AG04450 (cell line): ENCODE measurements around the gene GLIPR1L2. TPM values are rescaled to one million over a fixed set of nuclear protein-coding genes. Genes with fewer than 3 reads are reported as not detected.

Experiments used
- CTCF ChIA-PET: fragments of 300-600, 350-600 bp; formaldehyde crosslinking; extraction: SDS; loops from one replicate; lab custom pipeline; 2022; ENCODE audit warnings: antibody characterized with exemption, inconsistent platforms; lab: Charles Lee
- POLR2A ChIA-PET: fragments of 350-600 bp; formaldehyde crosslinking; extraction: SDS; loops from one replicate; lab custom pipeline; 2021; ENCODE audit warnings: antibody characterized with exemption, inconsistent platforms; lab: Yijun Ruan, JAX
- DNase-seq: peaks from one replicate; pipeline ENCODE4 v3.0.0-alpha.2; 2011; ENCODE audit warnings: low read depth, low spot score
- H3K27ac ChIP-seq: one replicate; pipeline ENCODE4 v1.5.1; 2012; ENCODE audit warnings: low read depth, low read length, control low read depth
- H3K27me3 ChIP-seq: one replicate; pipeline ENCODE4 v1.6.0; 2012; ENCODE audit warnings: low read length; ENCODE audit not compliant: control insufficient read depth, insufficient read depth
- H3K4me3 ChIP-seq: 2 replicates; pipeline ENCODE4 v1.5.1; 2011; ENCODE audit warnings: mild to moderate bottlenecking, low read depth, low read length, control low read depth
- H3K9me3 ChIP-seq: 2 replicates; pipeline ENCODE4 v1.5.1; 2012; ENCODE audit warnings: low read length; ENCODE audit not compliant: control insufficient read depth, insufficient read depth
- polyA plus RNA-seq: library from polyadenylated mRNA; depleted of rRNA; stranded (reverse); fragments of >200 nt; gene quantifications from 2 replicates; pipeline ENCODE4 v1.2.3, GENCODE V29; 2011; rRNA removed
- TF ChIP-seq, protein P1 (sequence below): IDR thresholded peaks from 2 replicates; pipeline ENCODE4 v1.5.1; 2011; ENCODE audit warnings: low read depth, low read length, control low read depth, inconsistent platforms

The GLIPR1L2 gene
- polyA plus RNA-seq, 1 experiment, result 0.27 TPM

DNA sequence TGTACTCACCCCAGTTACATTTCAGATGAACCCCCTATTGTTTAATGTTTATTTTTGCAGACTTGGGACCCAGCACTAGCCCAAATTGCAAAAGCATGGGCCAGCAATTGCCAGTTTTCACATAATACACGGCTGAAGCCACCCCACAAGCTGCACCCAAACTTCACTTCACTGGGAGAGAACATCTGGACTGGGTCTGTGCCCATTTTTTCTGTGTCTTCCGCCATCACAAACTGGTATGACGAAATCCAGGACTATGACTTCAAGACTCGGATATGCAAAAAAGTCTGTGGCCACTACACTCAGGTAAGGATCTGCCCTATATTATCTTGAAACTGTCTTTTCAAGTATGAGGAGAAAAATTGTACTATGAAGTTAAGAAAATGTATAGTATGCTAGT is 90.9 kb downstream of the GLIPR1L2 start:
- Histone ChIP-seq H3K4me3 (peak overlapping the region; percentile 73), H3K9me3 (no peaks in the 10 kb centered on the region), H3K27me3 (no peaks in the 10 kb centered on the region), H3K27ac (no peak overlapping the region)
- CTCF ChIA-PET, result interaction anchor here (1.2 kb wide), 1 partner anchor 90 kb away, joined by 4 read pairs; no protein-coding TSS in a partner anchor
- no peak for DNase-seq
- TF ChIP-seq, protein P1, sequence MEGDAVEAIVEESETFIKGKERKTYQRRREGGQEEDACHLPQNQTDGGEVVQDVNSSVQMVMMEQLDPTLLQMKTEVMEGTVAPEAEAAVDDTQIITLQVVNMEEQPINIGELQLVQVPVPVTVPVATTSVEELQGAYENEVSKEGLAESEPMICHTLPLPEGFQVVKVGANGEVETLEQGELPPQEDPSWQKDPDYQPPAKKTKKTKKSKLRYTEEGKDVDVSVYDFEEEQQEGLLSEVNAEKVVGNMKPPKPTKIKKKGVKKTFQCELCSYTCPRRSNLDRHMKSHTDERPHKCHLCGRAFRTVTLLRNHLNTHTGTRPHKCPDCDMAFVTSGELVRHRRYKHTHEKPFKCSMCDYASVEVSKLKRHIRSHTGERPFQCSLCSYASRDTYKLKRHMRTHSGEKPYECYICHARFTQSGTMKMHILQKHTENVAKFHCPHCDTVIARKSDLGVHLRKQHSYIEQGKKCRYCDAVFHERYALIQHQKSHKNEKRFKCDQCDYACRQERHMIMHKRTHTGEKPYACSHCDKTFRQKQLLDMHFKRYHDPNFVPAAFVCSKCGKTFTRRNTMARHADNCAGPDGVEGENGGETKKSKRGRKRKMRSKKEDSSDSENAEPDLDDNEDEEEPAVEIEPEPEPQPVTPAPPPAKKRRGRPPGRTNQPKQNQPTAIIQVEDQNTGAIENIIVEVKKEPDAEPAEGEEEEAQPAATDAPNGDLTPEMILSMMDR, result no peak
- POLR2A ChIA-PET, result interaction anchor here (1.8 kb wide), 1 partner anchor 91 kb away, joined by 14 read pairs; the partner anchor contains the start of gene GLIPR1L2

Other genes with a start within 250 kb of the GLIPR1L2 start
- gene KCNC2, start 181.2 kb upstream of the GLIPR1L2 start, polyA plus RNA-seq, result not detected in 2 replicates
- 1.3 and 1.9 TPM in 2 replicates for gene CAPS2, start 60.8 kb upstream of the GLIPR1L2 start, polyA plus RNA-seq
- gene GLIPR1L1, start 56.4 kb upstream of the GLIPR1L2 start, polyA plus RNA-seq, result not detected in 2 replicates
- 299 and 335 TPM in 2 replicates for gene GLIPR1, start 89.7 kb downstream of the GLIPR1L2 start, polyA plus RNA-seq
- 37.8 and 64.4 TPM in 2 replicates for gene KRR1, start 120.5 kb downstream of the GLIPR1L2 start, polyA plus RNA-seq